Measurements from ENCODE around the gene CD164.

DNA sequence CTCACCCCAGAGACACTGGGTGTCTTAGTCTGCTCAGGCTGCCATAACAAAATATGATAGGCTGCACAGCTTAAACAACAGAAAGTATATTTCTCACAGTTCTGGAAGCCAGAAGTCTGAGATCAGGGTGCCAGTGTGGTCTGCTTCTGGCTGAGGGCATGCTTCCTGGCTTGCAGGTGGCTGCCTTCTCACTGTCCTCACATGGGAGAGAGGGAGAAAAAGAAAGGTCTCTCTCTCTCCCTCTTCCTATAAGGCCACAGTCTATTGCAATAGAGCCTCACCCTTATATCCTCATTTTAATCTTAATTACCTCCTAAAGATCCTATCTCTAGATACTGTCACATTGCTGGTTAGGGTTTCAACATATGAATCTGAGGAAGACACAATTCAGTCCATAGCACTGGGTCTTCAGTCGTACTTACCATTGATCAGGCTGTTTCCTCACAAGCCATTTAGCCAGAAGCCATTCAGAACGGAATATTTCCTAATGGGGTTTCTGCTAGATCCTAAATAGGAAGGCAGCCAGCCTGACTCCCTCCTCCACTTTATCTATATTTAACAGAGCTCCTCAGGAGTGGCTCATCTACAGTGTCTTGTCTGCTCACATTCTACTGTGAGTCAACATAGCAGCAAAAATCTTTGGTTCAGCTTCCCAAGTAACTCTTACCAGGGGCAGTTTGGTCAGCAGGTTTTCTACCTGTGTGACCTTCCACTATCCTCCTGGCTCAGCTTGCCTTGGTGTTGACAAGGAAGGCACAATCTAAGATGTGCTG lies 42.2 kb downstream of the CD164 start:
- TF ChIP-seq EZH2phosphoT487 (IDR thresholded peaks at IDR 0.05; ENCODE audit: borderline replicate concordance, low read depth): no peak
- TF ChIP-seq, protein P1, sequence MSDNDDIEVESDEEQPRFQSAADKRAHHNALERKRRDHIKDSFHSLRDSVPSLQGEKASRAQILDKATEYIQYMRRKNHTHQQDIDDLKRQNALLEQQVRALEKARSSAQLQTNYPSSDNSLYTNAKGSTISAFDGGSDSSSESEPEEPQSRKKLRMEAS (IDR thresholded peaks at IDR 0.05; ENCODE audit: low read depth): no peak
